Measurements from ENCODE around the gene LDLRAD4.

The LDLRAD4 gene

DNA sequence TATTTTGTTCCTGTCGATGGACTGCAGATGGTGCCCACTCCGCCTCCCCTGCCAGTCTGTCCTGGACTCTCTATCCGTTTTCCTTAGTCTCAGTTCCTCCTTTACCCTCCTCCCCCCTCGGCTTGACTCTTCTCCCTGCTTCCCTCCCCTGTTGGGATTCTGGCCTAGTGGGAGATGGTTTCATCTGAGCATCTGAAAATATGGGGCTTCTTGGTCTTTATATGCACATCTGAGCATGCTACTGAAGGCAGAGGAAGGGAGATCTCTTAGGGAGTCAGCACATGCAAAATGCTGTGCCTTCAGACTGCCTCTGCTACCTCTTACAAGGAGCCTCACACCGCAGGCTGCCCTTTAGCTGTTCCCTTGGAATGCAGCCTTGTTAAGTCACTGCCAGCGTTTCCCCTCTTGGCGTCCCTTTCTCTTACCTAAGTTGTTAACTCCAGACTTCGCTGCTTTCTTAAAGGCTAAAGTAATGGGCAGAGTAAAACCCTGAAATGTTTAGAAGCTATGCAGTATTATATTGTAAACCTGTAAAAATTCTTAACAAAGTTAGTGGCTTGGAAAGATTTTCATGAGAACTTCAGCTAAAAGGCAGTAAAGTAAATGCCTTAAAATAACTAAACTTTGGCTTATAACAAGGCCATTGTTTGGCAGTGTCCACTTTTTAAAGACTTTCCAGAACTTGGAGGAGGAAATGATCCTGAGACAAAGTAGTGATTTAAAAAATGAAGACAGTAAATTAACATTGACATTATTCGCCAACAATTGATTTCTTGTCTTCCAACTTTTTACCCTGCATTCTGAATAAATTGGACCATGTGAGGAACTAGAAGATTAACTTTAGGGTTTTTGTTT, 49.8 kb downstream of the LDLRAD4 start:
- DNase-seq, result no peak

DNA sequence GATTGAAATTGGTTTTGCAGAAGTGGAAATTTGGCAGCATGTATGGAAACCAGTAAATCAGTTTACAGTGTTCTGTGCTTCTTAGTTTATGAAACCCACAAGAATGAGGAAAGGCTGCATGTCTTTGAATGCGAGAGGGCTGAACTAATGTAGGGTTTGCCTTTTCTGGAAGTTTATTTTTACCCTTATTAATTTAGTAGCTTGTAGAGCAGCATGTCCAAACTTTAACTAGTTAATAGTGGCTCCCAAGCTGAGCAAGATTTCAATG, 50.4 kb downstream of the LDLRAD4 start:
- no peak for DNase-seq

DNA sequence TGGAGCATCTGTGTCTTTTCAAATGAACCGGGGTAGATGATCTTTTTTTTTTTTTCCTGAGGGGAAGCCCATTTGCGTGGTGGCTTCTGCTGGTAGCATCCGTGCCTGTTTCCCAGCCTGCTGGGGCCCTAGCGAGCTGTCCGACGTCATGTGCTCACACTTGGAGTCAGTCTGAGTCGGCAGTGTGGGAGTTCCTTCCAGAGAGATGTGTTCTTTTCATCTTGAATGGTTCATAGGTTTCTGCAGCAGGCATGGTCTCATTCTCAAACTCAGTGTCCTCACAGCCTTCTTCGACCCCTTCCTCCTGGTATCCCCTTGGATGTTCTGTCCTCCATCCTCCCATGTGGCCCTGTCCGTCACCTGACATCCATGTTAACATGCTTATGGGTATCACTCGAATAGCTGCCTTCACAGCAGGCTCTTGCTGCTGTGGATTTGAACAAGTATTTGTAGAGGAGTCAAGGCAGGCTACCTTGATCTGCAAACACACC, 51.0 kb downstream of the LDLRAD4 start:
- DNase-seq, result peak; percentile 34

DNA sequence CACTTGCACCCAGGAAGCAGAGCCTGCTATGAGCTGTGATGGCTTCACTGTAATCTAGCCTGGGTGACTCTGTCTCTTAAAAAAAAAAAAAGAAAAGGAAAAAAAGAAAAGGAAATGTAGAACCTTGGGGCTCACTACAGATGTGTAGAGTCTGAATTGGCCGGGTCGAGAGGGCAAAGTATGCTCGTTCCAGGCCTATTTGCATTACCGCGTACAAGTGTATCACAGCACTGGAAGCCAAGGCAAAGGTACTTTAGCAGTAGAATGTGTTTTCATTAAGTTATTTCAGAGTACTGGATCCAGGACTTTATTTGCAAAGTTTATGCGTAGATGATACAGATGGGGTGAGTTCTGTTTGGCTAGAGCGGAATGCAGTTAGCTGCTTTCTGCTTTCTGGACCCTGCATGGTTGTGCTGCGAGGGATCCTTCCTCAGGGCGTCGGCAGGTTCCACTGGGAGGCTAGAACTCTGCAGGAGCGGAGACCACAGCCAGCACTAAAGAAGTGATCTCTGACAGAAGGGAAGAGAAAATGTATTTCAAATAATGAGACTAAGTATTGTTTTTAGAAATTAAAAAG, 51.8 kb downstream of the LDLRAD4 start:
- DNase-seq, result no peak

DNA sequence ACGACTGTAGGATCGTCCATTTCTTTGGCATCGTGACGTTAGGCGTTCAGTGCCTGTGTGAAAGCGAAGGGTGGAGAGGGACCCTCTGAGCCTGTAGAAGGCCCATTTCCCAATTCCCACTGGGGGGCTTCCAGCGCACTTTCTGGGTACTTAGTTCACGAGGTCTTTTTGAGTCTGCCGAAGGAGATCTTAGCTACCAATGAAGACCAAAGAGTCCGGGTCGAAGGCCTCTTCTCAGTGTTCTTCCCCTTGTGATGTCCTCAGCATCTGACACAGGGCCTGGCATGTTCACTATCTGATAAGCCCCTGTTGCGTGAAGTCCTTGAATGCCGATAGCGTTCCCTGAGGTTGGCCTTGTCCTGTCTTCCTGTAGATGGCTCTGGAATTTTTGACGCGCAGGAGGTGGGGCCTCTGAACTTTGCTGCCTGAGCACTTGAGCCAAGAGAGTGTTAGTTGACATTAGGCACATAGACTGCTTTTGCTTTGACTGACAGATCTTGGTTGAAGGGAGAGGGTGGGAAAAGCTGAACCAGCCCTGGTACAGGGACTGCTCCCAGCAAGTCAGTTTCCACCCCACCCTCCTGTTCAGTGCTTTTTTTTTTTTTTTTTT, 52.8 kb downstream of the LDLRAD4 start:
- no peak for DNase-seq

DNA sequence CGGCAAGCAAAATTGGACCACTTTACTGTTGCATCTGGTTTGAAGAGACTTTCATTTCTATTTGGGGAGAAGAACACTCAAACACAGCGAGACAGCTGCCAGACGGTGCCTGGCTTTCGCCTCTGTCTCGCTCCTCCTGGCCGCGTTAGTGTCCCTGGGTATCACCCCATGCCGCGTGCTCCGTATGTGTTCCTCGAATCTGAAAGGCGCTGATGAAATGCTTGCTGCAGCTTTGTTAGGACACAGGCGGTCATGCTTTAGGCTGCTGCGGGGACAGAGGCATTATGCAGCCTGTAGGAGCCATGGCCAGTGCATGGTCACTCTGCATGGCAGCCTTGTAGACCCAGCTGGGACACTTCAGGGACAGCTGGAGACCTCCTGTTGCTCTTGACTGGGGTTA, 53.9 kb downstream of the LDLRAD4 start:
- no peak for DNase-seq

DNA sequence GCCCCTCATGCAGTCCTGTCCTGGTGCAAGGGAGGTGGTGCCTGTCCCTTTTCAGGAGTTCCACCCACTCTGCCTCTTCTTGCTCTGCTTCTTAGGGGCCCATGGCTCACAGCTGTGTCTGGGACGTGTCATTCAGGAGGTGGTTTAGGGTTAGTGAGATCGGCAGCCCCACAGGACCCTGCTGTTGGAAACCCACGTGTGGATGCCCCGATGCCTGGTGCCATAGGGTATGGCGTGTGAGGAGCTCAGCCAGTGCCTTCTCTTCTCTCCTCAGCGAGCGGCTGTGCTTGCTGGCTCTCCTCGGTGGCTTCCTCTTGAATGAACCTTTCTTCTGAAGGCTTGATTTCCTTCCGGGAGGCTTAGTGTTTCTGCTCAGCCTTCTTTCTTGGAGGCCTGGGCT, 55.2 kb downstream of the LDLRAD4 start:
- peak; percentile 24 for DNase-seq

DNA sequence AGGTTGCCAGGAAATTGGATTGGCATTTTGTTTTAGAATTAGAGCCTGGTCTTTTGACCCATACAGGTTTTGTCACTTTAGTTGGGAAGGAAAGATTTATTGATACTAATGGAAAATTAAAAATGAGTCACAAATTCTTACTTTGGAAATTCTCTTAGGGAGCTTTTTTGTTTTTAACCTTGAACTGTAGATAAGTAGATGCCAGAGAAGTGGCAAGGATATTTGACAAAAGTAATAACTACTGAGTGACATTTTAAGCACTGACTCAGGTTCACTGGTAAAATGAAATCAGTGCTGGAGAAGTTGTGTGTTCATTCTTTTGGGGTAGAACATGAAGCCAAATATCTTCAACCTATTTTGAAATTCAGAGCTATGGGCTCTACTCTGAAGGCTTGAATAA, 56.5 kb downstream of the LDLRAD4 start:
- no peak for DNase-seq

DNA sequence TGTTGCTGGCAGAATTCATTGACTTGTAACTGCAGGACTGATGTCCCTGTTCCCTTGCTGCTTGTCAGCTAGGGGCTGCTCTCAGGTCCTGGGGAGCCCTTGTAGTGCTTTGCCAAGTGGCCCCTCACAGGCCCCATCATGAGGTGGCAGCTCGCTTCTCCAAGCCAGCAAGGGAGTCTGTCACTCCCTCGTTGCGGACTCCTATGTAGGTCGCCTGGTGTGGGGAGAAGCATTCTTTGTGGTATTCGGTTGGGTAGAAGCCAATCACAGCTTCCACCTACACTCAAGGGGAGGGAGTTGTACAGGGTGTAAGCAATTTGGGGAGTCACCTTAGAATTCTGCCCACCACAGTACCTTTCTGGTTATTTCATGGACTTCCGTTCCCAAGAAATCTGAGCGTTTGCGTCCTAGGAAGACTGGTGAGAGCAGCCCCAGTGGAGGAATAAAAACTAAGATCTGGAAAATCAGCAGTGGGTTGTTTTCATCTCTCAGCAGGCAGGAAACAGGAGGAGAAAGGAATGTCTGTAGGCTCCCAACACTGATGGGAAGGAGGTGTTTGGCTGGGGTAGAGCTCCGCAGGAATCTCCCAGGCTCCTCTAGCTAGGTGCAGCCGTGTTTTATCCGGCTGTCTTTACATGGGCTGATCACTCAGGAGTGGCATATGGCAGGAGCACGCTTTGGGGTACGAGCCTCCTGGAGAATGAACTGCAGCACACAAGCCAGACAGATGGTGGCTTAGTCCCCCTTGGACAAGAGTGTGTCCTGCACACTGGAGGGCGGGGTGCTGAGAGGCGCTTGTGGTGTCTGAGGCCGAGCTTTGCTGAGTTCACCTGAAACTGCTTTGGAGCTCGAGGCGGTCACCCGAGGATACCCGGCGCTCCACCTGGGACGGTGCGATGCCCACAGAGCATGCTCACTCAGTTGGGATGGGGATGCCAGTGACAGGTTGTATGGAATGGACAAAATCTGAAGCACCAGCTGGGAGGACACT, 58.3 kb downstream of the LDLRAD4 start:
- peak; percentile 38 for DNase-seq

DNA sequence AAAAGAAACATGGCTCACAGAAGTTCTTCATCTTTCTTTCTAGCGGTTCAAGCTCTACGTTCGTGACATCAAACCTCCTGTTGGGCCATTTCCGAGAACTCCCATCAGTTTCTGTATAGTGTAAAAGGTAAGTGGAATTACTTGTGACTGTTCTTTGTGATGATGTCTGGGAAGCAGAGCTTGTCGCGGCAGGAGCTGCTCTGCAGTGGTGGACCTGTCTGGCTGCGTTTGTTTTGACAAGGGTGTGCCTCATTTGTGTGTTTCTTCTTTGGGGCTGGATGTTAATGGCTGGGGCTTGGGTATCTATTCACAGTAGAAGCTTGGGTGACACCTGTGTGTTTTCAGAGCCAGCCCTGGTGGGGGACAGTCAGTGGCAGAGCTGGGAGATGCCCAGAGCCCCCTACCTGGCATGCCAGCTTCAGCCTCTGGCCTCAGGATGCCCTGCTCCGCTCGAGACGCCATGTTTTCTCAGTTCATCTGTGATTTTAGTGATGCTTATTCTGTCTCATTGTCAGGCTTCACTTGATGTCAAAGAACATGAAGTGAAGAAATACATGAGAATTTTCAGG, 59.6 kb downstream of the LDLRAD4 start:
- DNase-seq, result no peak

DNA sequence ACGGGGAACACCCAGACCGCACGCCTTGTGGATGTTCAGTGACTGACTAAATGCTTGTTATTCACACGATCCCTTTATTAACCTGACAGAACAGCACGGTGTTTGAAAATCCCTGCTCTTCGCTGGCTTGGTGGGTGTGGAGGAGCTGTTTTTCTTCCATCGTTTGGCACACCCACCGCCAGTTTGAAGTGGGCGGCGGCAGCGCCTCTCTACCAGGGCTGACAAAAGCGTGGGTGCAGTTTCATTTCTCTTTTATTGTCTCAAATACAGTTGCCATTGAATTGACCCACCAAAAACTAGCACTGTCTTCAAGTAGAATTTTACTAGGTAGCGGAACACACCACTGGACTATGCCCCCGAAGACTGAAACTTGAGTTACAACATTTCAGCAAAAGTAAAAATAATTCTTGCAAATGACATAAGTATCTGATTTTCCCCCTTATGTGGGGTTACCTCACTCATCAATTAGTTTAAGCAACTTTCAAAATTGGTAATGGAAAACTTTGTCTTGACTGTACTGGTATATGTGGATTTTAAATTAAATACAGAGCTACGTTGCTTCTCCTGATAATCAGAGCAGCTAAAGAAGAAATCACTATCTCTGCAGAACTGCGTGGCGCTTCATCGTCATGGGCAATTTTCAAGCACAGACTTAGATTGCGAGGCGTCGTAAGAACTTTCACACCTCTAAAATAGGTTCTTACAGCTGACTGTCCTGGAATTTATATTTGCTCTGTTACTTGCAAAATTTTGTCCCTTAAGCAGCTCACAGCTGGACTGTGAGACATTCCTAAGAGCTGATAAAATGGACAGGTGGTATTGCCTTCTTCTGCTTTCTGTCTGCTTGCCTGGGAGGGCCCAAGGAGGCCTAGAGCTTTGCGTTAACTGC, 60.9 kb downstream of the LDLRAD4 start:
- peak; percentile 52 for DNase-seq

DNA sequence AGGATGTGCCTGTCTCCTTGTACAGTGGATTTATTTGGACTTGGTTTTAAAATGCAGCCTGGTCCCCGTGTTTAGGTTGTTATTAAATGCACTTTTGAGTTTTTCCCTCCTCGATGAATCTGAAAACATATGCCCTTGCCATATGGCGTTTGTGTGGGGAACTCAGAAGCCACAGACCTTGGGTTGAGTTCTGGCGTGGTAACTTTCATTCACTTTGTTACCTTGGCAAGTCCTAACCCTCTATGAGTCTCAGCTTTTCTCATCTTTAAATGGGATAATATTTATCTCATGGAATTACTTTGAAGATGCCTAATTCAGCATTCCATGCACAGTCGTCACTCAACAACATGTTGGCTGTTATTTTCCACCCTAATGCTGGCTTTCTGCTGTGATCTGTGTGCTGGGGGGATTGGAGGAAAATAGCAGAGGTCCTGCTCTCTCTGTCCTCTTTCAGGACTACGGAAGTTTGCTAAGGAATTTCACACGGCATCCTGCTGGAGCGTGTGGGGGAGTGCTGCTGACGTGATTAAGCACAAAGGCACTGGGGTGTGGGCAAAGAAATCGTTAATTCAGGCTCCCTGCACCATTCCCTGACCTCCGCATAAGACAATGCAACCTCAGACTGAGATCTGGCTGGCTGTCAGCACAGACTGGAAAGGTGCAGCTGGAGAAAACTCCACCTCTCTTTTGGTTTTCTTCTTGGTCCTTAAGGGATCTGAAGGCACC, 61.7 kb downstream of the LDLRAD4 start:
- no peak for DNase-seq

DNA sequence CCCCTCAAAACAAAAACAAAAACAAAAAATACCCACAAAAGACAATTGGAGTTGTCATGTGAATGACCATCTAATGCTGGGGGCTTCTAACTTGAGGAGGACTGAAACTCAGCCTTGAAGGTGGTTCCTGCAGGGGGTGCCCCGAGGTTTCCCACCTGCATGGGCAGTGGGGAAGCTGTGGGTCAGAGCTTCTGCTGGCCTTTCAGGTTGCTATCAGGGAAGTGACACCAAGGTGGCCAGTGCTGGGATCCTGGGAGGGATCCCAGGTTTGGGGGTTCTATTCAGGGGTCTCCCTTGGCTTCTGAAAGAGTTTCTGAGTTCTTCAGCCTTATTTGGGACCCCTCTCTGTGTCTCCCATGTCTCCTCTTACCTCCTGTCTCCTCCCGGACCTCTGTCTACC, 62.8 kb downstream of the LDLRAD4 start:
- no peak for DNase-seq

DNA sequence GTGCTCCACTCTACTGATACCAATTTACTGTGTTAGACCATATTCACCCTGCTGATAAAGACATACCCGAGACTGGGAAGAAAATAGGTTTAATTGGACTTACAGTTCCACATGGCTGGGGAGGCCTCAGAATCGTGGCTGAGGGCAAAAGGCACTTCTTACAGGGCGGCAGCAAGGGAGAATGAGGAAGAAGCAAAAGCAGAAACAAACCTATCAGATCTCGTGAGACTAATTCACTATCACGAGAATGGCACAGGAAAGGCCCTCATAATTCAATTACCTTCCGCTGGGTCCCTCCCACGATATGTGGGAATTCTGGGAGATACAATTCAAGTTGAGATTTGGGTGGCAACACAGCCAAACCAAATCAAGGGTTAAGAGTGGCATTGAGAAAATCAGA, 65.2 kb downstream of the LDLRAD4 start:
- no peak for DNase-seq

DNA sequence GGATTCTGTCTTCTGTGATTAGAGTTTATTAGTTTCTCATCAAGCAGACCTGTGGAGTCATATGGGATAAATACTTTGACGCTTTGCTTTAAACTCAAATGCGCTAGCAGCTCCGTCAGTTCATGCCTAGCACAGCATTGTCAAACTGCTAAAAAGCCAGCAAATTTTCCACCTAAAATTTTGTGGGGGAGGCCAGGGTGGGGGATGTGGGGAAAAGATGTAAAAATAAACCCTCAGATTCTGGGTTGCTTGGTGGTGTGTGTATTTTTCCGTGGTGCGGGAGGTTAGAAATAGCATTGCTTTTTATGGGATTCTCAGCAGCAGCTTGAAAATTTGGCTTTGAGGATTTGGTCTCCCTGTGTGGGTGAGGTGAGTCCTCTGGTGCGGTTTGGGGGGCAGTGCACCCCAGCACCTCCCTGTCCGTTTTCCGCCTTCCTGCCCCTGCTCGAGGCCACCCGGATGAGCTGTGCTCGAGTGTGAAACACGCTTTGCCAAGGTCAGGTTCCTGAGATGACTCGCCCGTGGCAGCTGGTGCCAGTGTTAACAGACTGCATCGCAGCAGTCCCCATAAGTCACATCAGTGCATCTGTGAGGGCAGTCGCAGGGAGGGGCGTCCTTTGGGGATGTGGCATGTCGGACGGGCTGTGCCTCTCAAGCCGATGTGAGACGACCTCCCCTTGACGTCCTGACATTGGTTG, 65.9 kb downstream of the LDLRAD4 start:
- DNase-seq, result peak; percentile 45

DNA sequence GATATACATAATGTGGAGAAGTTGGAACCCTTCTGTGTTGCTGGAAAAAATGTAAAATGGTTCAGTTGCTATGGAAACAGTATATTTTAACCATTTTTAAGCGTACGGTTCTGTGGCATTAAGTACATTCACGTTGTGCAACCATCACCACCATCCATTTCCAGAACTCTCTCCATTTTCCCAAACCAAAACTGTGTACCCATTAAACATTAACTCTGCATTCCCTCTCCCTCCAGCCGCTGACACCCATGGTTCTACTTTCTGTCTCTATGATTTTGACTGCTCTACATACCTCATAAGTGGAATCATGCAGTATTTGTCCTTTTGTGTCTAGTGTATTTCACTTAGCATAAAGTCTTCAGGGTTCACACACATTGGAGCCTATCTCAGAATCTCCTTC, 67.3 kb downstream of the LDLRAD4 start:
- DNase-seq, result no peak

DNA sequence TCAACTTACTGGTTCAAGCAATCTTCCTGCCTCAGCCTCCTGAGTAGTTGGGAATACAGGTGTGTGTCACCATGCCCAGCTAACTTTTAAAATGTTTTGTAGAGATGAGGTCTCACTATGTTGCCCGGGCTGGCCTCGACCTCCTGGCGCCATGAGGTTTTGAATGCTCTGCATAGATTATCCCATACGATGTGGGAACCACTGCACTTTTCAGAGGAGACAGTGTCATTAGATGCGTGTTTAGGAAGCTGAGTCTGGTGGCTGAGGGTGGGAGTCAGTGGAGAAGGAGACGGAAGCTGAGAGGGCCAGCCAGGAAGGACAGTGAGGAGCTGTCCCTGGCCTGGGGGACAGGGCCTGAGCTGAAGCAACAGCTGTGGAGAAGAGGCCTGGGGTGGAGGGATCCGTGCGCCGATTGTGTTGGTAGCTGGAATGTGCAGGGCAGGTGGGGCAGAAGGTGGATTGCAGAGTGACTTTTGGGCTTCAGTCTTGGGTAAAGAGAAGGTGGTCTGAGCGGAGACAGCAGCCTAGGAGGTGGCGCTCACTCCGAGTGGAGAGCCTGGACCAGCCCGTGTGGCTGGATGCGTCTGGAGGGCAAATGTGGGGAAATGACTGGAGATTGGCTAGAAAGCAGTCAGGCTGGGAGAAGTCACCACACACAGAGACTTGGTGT, 68.0 kb downstream of the LDLRAD4 start:
- no peak for DNase-seq

DNA sequence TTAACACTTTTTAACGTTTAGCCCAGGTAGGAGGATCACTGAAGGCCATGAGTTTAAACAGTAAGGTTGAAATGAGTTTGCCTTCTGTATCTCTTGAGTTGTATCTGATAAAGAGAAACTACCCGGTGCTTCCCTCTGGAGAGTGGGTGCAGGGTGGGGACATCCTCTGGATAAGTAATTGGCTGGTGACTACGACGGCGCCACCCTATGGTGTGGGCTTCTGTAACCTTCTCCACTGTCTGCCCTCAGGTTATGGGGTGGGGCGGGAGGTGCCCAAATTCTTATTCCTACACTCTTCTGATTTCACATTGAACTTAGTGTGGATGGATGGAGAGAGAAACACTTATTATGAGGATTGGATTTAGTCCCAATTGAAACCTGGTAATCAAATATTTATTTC, 68.8 kb downstream of the LDLRAD4 start:
- no peak for DNase-seq

DNA sequence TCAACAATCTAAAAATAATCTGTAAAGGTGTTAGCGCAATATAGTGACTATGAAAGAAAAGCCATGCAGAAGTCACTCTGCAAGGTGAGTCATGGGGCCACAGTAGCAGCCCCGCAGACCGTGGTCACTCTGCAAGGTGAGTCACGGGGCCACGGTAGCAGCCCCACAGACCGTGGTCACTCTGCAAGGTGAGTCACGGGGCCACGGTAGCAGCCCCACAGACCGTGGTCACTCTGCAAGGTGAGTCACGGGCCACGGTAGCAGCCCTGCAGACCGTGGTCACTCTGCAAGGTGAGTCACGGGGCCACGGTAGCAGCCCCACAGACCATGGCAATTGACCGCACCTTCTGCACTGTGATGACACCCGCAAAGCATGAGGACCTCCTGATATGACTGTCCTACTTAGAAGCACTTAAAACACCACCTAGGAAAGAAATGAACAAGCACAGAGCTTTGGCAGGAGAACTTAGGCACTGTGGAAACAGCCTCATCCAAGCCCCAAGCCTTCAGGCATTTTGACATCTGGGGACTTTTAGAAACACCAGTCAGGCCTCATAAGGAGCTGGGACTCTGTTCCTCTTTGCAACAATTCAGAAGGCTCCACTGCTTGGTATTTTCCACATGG, 70.1 kb downstream of the LDLRAD4 start:
- no peak for DNase-seq
